A673 (cell line): ENCODE data around the gene APC.

Source experiments
- CTCF ChIP-seq: fragments of 300-800, 200-600 bp; sonication (generic); conservative IDR thresholded peaks from 2 replicates; pipeline ENCODE4 v1.5.1; 2017; ENCODE audit warnings: low read depth, mild to moderate bottlenecking, antibody characterized with exemption, low read length, moderate library complexity, mixed read lengths
- EZH2 ChIP-seq: fragments of 200-600 bp; sonication (generic); IDR thresholded peaks from 2 replicates; pipeline ENCODE4 v1.6.1; 2017; ENCODE audit warnings: borderline replicate concordance, low read depth, mild to moderate bottlenecking, mixed read lengths, antibody characterized with exemption, low read length; ENCODE audit not compliant: poor library complexity, severe bottlenecking

GRCh38 chr5:112869948-112870347 lies 132.3 kb downstream of the APC start:
- TF ChIP-seq CTCF (no peak), EZH2 (no peak)
